IPS DF 6.9 (cell line): ENCODE data around the gene WDFY2.

Experiments
- DNase-seq: peaks from one replicate; pipeline ENCODE4 v3.0.0-alpha.2; 2013; ENCODE audit warnings: low read depth, low spot score
- H3K27ac ChIP-seq: one replicate; pipeline ENCODE4 v1.5.1; 2013; ENCODE audit warnings: low read length, control low read depth
- H3K27me3 ChIP-seq: 2 replicates; pipeline ENCODE4 v1.6.1; 2013; ENCODE audit warnings: mild to moderate bottlenecking, low read length; ENCODE audit not compliant: control insufficient read depth, insufficient read depth
- H3K36me3 ChIP-seq: 2 replicates; pipeline ENCODE4 v1.6.1; 2013; ENCODE audit warnings: low read length; ENCODE audit not compliant: control insufficient read depth, insufficient read depth
- H3K4me1 ChIP-seq: 2 replicates; pipeline ENCODE4 v1.6.1; 2013; ENCODE audit warnings: low read length; ENCODE audit not compliant: control insufficient read depth, insufficient read depth
- H3K4me3 ChIP-seq: 2 replicates; pipeline ENCODE4 v1.5.1; 2013; ENCODE audit warnings: mild to moderate bottlenecking, low read length
- H3K9me3 ChIP-seq: 2 replicates; pipeline ENCODE4 v1.6.1; 2013; ENCODE audit warnings: low read length, inconsistent platforms; ENCODE audit not compliant: control insufficient read depth, insufficient read depth
- WGBS: extraction: QIAGEN DNeasy Blood & Tissue Kit; methylation state at CpG from one replicate; pipeline ENCODE4 v1.1.7; 2013; ENCODE audit warnings: mixed read lengths, missing lambda C conversion rate; ENCODE audit not compliant: insufficient read length, insufficient coverage; 5-methylcytosine and 5-hydroxymethylcytosine counted together

Gene WDFY2

DNA sequence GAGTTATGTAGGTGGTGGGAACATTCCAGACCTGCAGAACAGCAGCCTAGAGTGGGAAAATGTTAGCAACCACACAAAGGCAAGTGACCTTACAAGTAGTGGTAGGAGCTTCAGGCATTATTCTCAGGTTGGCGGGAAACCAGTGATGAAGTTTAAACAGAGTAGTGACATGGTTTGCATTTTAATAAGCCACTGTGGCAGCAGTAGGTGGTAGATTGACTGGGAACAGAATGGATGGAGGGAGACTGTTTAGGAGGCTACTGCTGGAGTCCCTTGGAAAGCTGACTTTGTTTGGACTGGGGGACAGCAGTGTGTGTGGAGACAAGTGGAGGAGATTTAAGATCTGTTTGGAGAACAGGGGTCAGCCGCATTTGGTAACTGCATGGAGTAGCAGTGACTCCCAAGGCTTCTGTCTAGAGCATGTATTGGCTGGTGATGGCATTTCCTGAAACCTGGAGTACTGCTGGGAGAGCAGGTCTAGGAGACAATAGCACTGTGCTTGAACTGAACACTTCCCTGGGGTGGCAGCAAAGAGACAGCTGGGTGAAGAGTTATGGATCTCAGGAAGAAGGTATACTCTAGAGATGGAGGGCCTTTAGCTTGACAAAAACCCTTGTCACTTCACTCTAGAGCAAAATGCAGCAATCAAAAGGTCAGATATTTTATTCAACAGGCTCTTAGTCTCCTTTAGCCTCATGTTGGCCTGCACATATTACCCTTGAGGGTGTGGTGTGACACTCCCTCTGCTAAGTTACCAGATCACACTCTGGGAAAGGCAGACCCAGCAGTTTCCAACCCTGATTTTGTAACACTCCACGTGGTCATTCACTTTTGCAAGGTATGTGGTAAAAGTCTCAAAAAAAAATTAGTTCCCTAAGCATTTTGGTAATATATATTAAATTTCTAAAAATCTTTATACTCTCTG is 149.4 kb downstream of the WDFY2 start:
- H3K4me1 ChIP-seq: peaks cover 1% of the 10 kb centered on the region; the same call in 1 of the 2 replicates
- H3K9me3 ChIP-seq: no peaks in the 10 kb centered on the region
- WGBS: no CpG with 5 or more reads among the region's 3 CpGs
- H3K36me3 ChIP-seq: no peaks in the 10 kb centered on the region
- no peaks in the 10 kb centered on the region for H3K27me3 ChIP-seq
- H3K27ac ChIP-seq: no peak overlapping the region
- no peak overlapping the region for H3K4me3 ChIP-seq
- DNase-seq: no peak

DNA sequence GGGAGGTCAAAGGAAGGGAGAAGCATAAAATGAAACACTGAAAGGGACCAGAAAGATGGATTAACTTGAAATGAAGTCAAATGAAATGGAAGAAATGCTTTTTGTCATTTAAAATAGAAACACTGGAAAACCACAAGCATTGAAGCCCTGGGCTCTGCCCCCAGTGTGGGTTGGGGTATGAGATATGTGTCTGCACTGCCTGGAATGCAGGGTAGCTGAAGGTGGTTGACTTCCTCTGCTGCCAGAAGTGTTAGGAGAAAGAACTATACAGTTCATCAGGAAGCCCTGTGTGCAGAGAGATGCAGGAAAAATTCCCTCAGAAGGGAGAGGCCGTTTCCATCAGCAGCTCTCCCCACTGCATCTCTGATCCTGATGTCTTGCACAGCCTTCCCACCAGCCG is 150.5 kb downstream of the WDFY2 start:
- Histone ChIP-seq H3K4me1 (peaks cover 1% of the 10 kb centered on the region; the same call in 1 of the 2 replicates), H3K27me3 (no peaks in the 10 kb centered on the region), H3K27ac (no peak overlapping the region), H3K4me3 (no peak overlapping the region), H3K36me3 (no peaks in the 10 kb centered on the region), H3K9me3 (no peaks in the 10 kb centered on the region)
- no peak for DNase-seq
- WGBS: no CpG with 5 or more reads among the region's 2 CpGs

DNA sequence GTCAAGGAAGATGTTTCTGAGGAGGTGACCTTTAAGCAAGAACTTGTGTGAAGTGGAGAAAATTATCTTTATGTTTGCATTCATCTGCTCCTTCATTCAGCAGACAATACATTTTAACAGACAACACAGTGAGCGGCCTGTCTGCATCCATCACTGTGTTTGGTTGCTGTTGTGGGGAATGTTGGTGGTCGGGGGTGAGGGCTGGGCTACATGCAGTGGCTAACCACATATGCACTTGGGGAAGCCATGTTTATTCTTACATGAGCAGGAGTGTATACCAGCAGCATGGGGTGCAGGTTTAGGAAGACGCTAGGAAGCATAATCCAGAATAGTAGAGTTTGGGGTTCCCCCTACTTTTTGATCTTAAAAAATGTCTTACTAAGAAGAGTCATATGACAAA is 153.3 kb downstream of the WDFY2 start:
- Histone ChIP-seq H3K9me3 (no peaks in the 10 kb centered on the region), H3K36me3 (no peaks in the 10 kb centered on the region; the same call in 1 of the 2 replicates), H3K4me1 (peaks cover 1% of the 10 kb centered on the region; the same call in 1 of the 2 replicates), H3K27ac (no peak overlapping the region), H3K4me3 (no peak overlapping the region), H3K27me3 (no peaks in the 10 kb centered on the region)
- WGBS: no CpG with 5 or more reads among the region's 3 CpGs
- no peak for DNase-seq

DNA sequence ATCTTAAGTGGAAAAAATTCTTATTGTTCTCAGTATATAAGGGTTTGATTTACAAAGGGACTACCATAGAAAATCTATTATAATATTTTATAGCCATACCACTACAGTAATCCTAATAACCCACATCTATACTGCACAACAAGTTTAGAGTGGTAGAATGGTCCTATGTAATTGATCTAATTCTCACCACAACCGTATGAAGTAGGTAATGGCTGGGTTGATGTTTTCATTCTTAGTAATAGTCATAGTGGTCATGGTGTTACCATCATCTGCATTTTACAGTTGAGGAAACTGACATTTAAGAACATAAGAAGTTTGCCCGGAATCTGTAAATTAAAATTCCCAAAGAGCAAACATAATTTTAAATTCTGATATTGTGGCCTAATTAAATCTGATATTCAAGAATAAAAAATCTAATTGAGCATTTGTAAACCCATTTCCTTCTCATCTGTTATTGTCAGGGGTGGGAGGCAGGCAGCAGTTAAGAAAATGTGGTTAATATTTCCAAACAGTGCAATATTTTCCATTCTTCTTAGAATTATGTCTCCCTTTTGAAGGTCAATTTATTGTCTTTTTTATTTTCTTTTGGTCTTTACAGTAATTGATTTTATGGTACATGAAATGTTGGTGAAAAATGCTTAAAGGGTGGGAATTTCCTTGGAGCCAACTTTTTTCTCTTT is 154.1 kb downstream of the WDFY2 start:
- no peaks in the 10 kb centered on the region; the same call in 1 of the 2 replicates for H3K36me3 ChIP-seq
- H3K4me3 ChIP-seq: no peak overlapping the region
- H3K9me3 ChIP-seq: no peaks in the 10 kb centered on the region
- DNase-seq: no peak
- no peak overlapping the region for H3K27ac ChIP-seq
- no peaks in the 10 kb centered on the region for H3K27me3 ChIP-seq
- WGBS: no CpG with 5 or more reads among the region's 2 CpGs
- peaks cover 1% of the 10 kb centered on the region; the same call in 1 of the 2 replicates for H3K4me1 ChIP-seq

DNA sequence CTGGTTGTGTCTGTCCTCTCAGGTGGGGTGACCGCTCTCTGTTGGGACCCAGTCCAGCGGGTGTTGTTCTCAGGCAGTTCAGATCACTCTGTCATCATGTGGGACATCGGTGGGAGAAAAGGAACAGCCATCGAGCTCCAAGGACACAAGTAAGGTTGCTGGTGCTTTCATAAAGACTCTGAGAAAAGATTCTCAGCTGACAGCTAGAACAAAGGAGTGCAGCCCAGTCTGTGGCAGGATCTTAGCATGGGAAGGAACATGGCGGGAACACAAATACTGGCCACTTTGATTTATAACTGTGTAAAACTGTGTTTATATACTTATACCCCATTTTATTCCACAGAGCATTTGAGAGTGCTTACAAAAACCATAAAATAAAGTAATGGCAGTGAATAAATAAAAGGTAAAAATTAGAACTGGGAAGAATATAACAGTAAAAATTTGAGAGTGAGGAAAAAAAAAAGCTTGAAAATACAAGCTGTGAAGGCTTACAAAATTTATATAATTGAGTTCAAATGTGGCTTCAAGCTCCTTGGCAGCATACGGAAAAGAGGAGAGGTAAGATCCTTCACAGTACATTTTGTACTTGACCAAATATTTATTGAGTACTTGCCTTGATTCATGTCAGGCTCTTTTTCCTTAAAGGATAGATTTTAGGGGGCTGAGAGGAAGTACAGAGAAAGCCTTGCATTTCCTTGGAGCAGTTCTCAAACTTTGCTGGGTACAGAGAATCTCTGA is 154.9 kb downstream of the WDFY2 start:
- Histone ChIP-seq H3K9me3 (no peaks in the 10 kb centered on the region), H3K36me3 (no peaks in the 10 kb centered on the region; the same call in 1 of the 2 replicates), H3K4me1 (no peaks in the 10 kb centered on the region), H3K27me3 (no peaks in the 10 kb centered on the region), H3K4me3 (no peak overlapping the region), H3K27ac (no peak overlapping the region)
- no CpG with 5 or more reads among the region's 6 CpGs for WGBS
- DNase-seq: no peak

DNA sequence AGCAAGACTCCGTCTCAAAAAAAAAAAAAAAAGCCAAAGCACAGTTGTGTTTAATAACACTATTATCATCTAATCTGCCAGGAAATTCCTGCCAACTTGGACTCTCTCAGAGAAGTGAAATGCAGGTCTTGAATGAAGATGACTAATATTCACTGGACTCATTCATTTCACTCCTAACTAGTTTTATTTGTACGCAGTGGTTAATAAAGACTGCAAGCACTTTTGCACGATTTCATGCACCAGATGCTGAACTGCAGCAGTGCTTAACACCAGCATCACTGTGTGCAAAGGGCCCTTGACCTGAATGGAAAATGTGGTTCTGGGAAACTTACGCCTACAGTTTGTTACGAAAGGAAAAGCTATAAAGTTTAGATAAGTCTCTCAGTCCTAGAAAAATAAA is 156.4 kb downstream of the WDFY2 start:
- WGBS: no CpG with 5 or more reads among the region's 5 CpGs
- H3K4me3 ChIP-seq: no peak overlapping the region
- H3K27me3 ChIP-seq: no peaks in the 10 kb centered on the region
- no peak overlapping the region for H3K27ac ChIP-seq
- no peaks in the 10 kb centered on the region for H3K9me3 ChIP-seq
- H3K36me3 ChIP-seq: no peaks in the 10 kb centered on the region; the same call in 1 of the 2 replicates
- H3K4me1 ChIP-seq: no peaks in the 10 kb centered on the region
- no peak for DNase-seq

DNA sequence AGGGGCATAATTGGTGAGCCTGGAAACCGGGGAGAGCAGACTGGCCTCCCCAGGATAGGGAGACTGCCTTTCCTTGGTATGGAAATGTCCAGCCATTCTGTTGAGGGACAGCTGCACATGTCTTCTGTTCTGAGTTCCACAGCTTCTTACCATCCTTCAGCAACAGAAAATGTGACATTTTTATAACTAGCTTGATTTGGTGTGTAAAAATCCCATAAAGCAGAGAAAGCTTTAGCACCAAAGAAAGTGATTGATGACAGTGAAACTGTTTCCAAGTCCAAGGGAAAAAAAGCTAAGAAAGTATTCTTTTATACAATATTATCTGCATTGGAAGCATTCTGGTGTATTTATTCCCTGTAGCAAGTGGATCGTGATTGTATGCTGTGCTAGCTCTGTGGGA is 157.8 kb downstream of the WDFY2 start:
- WGBS: no CpG with 5 or more reads among the region's 2 CpGs
- Histone ChIP-seq H3K4me1 (no peaks in the 10 kb centered on the region), H3K27ac (no peak overlapping the region), H3K27me3 (no peaks in the 10 kb centered on the region), H3K9me3 (no peaks in the 10 kb centered on the region), H3K36me3 (no peaks in the 10 kb centered on the region; the same call in 1 of the 2 replicates), H3K4me3 (no peak overlapping the region)
- no peak for DNase-seq

DNA sequence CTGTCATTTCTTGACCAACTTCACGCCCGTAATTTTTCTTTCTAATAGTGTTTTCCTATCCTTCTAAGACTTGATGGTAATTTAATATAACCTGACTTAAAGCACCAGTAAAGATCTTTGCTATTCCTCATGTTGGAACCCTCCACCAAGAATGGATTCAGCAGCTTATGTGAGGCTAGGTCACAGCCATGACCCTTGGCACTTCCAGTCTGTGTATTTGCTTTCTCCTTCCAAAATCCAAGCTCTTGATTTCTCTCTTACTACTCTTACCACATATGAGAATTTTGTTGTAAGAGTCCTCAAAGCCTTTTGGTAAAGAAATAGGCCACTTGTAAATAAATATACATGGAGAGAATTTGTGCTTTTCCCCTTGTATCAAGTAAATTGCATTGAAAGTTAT is 158.3 kb downstream of the WDFY2 start:
- Histone ChIP-seq H3K27me3 (no peaks in the 10 kb centered on the region), H3K27ac (no peak overlapping the region), H3K9me3 (no peaks in the 10 kb centered on the region), H3K4me1 (no peaks in the 10 kb centered on the region), H3K36me3 (no peaks in the 10 kb centered on the region; the same call in 1 of the 2 replicates), H3K4me3 (no peak overlapping the region)
- DNase-seq: no peak
- 100% methylated on average over 2 of the region's 2 CpGs for WGBS

DNA sequence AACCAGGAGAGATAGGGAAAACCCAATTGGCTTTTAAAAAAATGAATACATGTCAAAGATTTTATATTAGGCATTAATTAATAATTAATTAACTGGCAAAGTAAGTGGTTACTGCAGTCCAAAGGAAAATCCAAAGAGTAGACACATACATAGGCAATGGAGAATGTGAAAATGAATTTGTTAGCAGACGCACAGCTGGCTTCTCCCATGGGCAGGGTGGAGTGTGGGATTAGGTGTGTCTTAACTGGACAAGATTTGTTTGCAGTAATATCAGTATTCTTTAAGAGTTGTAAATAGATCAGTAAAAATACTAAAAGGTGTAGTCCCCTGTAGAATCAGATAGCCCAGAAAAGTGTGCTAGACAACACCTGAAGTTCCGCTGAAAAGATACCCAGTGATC is 161.0 kb downstream of the WDFY2 start:
- no peaks in the 10 kb centered on the region for H3K9me3 ChIP-seq
- no peaks in the 10 kb centered on the region for H3K4me1 ChIP-seq
- H3K27me3 ChIP-seq: no peaks in the 10 kb centered on the region
- DNase-seq: no peak
- H3K36me3 ChIP-seq: no peaks in the 10 kb centered on the region; the same call in 1 of the 2 replicates
- no peak overlapping the region for H3K27ac ChIP-seq
- WGBS: no CpG with 5 or more reads among the region's 2 CpGs
- H3K4me3 ChIP-seq: no peak overlapping the region

DNA sequence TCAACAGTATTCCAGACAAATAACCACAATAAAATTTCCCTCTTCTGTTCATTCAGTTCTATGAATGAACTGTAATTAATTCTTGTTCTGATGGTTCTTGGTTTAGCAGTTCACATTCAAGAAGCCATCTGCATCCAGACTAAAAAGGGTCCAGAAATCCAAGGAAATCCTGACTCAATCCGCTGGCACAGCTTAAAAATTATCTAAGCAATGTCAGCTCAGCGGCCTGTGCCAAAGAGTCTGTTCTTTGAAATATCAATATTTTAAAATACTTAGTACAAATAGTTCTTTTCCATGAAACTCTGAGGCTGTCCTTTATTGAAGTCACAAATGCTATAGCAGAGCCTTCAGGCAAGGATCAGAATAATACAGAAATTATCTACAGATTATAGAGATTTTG is 162.5 kb downstream of the WDFY2 start:
- no peak for DNase-seq
- no peaks in the 10 kb centered on the region for H3K4me1 ChIP-seq
- 0 out of 2 replicates have a peak, but pooled peaks cover 2% of the 10 kb centered on the region for H3K36me3 ChIP-seq
- H3K27me3 ChIP-seq: no peaks in the 10 kb centered on the region
- no peaks in the 10 kb centered on the region for H3K9me3 ChIP-seq
- no peak overlapping the region for H3K27ac ChIP-seq
- no peak overlapping the region for H3K4me3 ChIP-seq
- no CpG with 5 or more reads among the region's 2 CpGs for WGBS
